NB4 (cell line): Measurements from ENCODE around the gene USH2A.

ENCODE experiments used
- CTCF ChIP-seq: IDR thresholded peaks from one replicate; pipeline ENCODE4 v1.5.1; 2012; ENCODE audit warnings: low read depth, low read length
- MAX ChIP-seq: IDR thresholded peaks from 2 replicates; pipeline ENCODE4 v1.6.1; 2011; ENCODE audit warnings: low read depth, low read length
- MYC ChIP-seq: IDR thresholded peaks from 2 replicates; pipeline ENCODE4 v1.6.1; 2011; ENCODE audit warnings: low read depth, low read length

GRCh38 chr1:215875712-215876111, 547.5 kb downstream of the USH2A start:
- no peak for TF ChIP-seq CTCF
- TF ChIP-seq MAX: no peak
- TF ChIP-seq MYC: no peak
